HepG2 (cell line): ENCODE measurements around the gene PEPD. TPM values are rescaled to one million over a fixed set of nuclear protein-coding genes. Genes with fewer than 3 reads are reported as not detected.

Experiments used
- ZNF33B ChIP-seq: sonication (generic); formaldehyde crosslinking; IDR thresholded peaks from 2 replicates; pipeline ENCODE4 v1.5.1; 2020; ENCODE audit warnings: mild to moderate bottlenecking, missing genetic modification reagents
- ZNF652 ChIP-seq: IDR thresholded peaks from 2 replicates; pipeline ENCODE4 v1.6.1; 2016; ENCODE audit warnings: low read depth, borderline replicate concordance
- polyA plus RNA-seq, 8 experiments: library from polyadenylated mRNA; depleted of rRNA in 3 of 8; stranded (reverse) in 7 of 8; unstranded in 1 of 8; fragments of >200 nt; fragmentation: Illumina TruSeq in 4 of 8; extraction: Trizol in 4 of 8; gene quantifications; 2 replicates each; pipeline versions ENCODE4 v1.2.1 to v1.2.3, GENCODE V29; 2011 to 2016; ENCODE audit warnings: low read depth in 4 of 8, missing spikeins in 1 of 8, mixed read lengths in 1 of 8; ENCODE audit not compliant: insufficient read depth in 1 of 8
- total RNA-seq, 5 experiments: library from RNA; depleted of rRNA; stranded (reverse); fragments of >200 nt; fragmentation: Illumina TruSeq; extraction: Trizol; gene quantifications; 2 replicates each; pipeline ENCODE4 v1.2.3, GENCODE V29; 2016; ENCODE audit warnings: low read depth in 1 of 5
- TF ChIP-seq, protein P1 (sequence below): sonication (generic); formaldehyde crosslinking; conservative IDR thresholded peaks from 2 replicates; pipeline ENCODE4 v1.5.0; 2020; ENCODE audit warnings: missing genetic modification reagents
- TF ChIP-seq, protein P2 (sequence below): sonication (generic); formaldehyde crosslinking; IDR thresholded peaks from 2 replicates; pipeline ENCODE4 v1.5.1; 2020; ENCODE audit warnings: mild to moderate bottlenecking, missing genetic modification reagents, moderate library complexity
- TF ChIP-seq, protein P3 (sequence below): sonication (generic); formaldehyde crosslinking; IDR thresholded peaks from 2 replicates; pipeline ENCODE4 v1.4.0; 2020; ENCODE audit warnings: missing genetic modification reagents

PEPD gene
- total and polyA plus RNA-seq, 2 of the 13 experiments (the other 11 are each of a cell fraction or from before 2014, with no cell fraction given): 60.7 to 75.1 TPM

DNA sequence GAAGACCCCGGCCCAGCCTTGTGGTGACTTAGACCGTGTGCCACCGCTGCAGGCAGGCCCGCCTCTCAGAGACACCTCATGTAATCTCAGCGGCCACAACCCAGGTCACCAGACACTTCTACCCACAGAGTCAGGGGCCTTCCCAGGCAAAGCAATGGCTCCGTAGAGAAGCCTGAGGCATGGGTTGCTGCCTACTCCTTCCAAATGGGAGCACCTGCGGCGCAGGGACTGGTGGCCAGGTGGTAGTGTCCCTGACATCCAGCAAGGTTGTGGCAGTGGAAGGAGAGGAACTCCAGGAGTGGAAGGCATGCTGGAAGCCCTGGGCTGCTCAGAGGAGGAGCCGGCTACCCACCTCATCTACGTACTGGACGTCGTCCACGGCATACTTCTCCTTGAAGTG lies 21.0 kb downstream of the PEPD start (continued):
- TF ChIP-seq, protein P1, sequence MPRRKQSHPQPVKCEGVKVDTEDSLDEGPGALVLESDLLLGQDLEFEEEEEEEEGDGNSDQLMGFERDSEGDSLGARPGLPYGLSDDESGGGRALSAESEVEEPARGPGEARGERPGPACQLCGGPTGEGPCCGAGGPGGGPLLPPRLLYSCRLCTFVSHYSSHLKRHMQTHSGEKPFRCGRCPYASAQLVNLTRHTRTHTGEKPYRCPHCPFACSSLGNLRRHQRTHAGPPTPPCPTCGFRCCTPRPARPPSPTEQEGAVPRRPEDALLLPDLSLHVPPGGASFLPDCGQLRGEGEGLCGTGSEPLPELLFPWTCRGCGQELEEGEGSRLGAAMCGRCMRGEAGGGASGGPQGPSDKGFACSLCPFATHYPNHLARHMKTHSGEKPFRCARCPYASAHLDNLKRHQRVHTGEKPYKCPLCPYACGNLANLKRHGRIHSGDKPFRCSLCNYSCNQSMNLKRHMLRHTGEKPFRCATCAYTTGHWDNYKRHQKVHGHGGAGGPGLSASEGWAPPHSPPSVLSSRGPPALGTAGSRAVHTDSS (CRISPR knock-in tag): no peak
- TF ChIP-seq, protein P2, sequence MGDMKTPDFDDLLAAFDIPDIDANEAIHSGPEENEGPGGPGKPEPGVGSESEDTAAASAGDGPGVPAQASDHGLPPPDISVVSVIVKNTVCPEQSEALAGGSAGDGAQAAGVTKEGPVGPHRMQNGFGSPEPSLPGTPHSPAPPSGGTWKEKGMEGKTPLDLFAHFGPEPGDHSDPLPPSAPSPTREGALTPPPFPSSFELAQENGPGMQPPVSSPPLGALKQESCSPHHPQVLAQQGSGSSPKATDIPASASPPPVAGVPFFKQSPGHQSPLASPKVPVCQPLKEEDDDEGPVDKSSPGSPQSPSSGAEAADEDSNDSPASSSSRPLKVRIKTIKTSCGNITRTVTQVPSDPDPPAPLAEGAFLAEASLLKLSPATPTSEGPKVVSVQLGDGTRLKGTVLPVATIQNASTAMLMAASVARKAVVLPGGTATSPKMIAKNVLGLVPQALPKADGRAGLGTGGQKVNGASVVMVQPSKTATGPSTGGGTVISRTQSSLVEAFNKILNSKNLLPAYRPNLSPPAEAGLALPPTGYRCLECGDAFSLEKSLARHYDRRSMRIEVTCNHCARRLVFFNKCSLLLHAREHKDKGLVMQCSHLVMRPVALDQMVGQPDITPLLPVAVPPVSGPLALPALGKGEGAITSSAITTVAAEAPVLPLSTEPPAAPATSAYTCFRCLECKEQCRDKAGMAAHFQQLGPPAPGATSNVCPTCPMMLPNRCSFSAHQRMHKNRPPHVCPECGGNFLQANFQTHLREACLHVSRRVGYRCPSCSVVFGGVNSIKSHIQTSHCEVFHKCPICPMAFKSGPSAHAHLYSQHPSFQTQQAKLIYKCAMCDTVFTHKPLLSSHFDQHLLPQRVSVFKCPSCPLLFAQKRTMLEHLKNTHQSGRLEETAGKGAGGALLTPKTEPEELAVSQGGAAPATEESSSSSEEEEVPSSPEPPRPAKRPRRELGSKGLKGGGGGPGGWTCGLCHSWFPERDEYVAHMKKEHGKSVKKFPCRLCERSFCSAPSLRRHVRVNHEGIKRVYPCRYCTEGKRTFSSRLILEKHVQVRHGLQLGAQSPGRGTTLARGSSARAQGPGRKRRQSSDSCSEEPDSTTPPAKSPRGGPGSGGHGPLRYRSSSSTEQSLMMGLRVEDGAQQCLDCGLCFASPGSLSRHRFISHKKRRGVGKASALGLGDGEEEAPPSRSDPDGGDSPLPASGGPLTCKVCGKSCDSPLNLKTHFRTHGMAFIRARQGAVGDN (CRISPR knock-in tag): no peak
- TF ChIP-seq, protein P3, sequence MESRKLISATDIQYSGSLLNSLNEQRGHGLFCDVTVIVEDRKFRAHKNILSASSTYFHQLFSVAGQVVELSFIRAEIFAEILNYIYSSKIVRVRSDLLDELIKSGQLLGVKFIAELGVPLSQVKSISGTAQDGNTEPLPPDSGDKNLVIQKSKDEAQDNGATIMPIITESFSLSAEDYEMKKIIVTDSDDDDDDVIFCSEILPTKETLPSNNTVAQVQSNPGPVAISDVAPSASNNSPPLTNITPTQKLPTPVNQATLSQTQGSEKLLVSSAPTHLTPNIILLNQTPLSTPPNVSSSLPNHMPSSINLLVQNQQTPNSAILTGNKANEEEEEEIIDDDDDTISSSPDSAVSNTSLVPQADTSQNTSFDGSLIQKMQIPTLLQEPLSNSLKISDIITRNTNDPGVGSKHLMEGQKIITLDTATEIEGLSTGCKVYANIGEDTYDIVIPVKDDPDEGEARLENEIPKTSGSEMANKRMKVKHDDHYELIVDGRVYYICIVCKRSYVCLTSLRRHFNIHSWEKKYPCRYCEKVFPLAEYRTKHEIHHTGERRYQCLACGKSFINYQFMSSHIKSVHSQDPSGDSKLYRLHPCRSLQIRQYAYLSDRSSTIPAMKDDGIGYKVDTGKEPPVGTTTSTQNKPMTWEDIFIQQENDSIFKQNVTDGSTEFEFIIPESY (CRISPR knock-in tag): no peak
- no peak for TF ChIP-seq ZNF33B
- no peak for TF ChIP-seq ZNF652 (CRISPR knock-in tag)
